ENCODE measurements around the gene INVS.

DNA sequence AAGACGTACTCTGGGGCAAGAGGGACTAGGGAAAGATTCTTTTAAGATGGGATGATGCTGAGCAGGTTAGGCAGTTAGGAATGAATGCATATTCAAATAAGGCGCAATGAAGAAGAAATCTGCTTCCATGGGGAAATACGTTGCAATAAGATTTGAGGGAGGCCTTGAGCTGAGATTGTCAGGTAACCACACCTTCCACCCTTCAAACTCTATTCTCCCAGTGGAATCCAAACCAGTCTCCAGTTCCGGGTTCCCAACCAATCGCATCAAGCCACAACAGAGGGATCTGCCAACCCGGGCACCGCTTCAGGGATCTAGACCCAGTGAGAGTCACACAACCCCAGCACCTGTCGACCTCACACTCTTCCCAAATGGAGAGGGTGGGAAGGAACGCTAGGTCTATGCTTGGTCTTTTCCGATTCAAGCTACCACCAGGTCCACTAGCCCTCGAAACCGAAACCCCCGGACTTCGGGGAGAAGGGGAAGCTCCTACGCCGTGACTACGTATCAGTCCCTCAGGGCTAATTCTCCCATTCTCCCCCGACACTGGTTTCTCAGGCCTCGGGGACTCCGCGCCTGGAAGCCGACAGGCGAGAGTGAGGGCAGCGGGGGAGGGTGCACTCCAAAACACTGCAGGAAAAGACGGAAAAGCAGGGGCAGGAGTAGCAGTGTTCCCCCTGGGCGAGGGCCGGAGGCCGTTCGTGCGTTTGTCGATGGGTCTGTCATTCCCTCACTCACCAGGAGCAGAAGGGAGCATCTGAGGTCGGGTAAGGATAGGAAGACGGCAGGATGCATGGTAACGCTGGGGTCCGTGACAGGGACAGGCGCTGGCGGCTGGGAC lies 777 bp upstream of the INVS start:
- no peak for TF ChIP-seq EZH2 (IDR thresholded peaks at IDR 0.05; ENCODE audit: borderline replicate concordance, insufficient read depth, low read depth, low read length, poor library complexity, severe bottlenecking)
- no peak for TF ChIP-seq CTCF (IDR thresholded peaks at IDR 0.05)
